HG02759 (cell line): ENCODE data around the gene TSPAN18.

Source experiments
- ATAC-seq: cut with Tn5 transposase; IDR thresholded peaks from one replicate; pipeline ENCODE4 v1.9.1; 2021; ENCODE audit warnings: mild to moderate bottlenecking, moderate library complexity; ENCODE audit not compliant: unreplicated experiment

Gene TSPAN18

DNA sequence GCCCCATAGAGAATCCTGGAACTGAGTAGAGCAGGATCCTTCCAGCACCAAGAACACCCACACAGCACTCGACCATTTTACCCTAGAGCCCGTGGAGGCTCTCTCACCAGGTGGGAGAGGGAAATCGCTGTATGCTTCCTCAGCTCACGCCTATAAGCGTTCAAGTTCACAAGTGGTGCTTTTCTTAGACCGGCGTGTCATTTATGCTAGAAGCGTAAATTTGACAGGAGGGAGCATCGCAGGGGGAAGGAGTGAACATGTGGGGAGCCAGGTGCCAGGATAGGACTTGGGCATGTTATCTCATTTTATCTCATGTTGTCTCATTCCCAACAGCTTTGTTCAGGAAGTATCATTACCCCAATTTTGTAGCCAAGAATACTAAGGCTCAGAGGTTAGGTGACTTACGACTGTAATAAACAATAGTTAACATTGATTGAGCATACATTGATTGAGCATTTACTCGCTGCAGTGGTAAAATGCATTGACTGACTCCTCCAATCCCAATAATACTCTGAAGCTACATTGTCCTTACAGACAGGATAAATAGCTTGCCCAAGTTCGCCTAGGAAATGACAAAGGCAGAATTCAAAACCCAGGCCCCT, 243.0 kb downstream of the TSPAN18 start:
- ATAC-seq, result no peak

DNA sequence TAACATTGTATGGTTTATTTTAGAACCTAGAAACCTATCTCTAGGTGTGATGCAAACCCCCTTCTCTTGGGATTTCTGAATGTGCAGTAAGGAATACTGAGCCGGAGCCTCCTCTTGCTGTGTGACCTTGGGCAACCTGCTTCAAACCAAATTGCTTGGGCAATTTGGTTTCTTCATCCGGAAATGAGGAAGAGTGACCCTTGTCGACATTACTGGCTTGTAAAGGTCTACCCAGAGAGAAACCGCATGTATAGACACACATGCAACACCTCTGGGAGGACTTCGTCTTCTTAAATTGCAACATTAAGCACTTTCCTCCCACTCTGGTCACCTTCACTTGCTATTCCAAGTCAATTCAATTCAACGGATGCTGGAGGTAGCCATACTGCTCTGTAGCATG, 243.5 kb downstream of the TSPAN18 start:
- no peak for ATAC-seq

DNA sequence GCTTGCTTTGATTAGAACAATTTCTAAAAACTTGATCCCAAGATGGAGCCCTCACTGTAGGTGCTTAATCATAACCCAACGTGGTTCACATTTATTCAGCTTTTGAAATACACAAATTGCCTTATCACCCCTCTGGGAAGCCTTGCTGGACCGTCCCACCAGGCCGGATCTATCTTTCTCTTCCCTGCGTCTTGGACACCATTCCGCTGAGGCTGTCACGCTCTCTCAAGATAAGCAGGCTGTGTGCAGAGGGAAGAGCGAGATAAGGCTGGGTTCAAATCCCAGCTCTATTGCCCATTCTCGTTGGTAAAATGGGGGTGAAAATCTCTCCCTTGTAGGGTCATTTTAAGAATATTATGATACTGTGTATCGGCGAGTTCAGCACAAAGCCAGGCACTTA, 244.4 kb downstream of the TSPAN18 start:
- ATAC-seq, result no peak

DNA sequence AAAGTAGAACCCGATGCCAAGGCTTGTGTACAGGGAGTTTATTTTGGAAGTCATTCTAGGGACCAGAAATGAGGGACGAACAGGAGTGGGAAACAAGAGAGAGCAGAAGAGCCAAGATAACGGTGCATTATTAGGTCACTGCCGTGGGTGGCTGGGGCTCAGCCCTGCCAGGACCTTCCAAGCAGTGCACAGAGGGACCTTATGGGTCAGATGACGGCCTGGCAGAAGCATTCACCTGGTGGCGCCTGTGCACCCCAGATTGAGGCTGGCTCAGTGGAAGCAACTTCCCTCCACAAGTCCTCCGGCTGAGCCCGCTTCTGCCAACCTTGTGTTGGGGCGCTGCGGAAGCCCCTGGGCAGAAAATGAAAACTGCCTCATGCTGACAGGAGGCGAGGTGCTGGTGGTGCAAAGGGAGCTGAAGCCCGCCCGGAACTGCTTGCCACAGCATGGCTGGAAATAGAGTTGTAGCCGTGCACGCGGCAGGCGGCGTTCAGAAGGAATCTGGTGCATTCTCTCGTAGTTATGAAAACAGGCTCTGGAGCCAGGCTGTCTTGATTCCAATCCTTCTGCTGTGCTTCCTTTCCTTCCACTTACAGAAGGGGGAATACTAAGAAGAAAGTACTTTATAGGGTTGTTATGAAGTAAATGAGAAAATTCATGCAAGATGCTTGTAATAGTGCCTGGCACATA, 246.1 kb downstream of the TSPAN18 start:
- ATAC-seq, result no peak

DNA sequence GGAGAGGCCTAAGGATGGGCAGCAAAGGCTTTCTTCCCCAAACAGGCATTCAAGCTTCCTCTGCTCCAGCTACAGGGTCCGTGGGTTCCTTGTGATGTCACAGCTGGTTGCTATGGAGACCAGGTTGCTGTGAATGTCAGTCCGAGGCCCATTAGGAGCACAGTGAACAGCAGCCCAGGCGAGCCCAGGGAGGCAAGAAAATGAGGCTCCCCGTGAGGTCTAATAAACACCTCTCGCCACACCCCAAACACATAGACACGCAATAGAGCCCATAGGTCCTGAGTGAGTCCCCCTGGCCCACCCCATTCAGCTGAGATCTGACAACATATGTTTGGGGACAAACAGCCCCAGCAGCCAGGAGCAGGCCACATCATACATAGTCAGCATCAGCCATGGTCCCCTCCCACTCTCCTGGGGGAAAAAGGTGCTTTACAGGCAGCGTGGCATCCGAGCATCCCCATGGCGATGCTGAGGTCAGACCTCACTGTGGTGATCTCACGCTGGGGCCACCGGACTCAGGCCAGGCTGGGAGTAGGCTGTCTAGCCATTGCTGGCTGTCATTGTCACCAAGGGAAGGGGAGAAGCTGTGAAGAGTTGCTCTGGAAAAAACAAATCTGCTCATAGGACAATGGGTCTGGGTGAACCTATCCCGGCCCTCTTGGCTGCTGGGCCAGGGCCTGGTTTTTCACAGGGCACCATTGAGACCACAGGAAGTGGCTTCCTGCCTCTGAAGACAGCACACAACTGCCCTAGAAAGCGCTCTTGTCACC, 247.1 kb downstream of the TSPAN18 start:
- no peak for ATAC-seq

DNA sequence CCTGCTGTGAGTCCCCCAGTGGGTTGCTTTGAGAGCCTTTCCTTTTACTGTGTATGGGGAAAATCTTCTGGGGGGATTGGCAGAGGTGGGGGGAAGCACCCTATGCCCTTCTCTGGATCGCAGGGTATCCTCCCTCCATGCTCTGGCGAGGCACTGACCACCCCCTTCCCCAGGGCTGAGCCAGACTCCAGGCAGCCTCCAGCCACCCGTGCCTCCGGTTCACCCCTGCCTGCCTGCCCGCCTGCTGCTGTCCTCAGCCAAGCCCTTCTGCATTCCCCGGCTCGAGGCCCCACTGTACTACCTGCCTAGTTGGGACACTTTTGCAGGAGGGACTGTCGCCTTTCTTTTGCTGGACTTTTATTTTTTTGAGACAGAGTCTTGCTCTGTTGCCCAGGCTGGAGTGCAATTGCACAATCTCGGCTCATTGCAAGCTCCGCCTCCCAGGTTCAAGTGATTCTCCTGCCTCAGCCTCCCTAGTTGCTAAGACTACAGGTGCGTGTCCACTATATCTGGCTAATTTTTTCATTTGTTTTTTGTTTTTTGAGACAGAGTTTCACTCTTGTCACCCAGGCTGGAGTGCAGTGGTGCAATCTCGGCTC, 247.7 kb downstream of the TSPAN18 start:
- no peak for ATAC-seq

DNA sequence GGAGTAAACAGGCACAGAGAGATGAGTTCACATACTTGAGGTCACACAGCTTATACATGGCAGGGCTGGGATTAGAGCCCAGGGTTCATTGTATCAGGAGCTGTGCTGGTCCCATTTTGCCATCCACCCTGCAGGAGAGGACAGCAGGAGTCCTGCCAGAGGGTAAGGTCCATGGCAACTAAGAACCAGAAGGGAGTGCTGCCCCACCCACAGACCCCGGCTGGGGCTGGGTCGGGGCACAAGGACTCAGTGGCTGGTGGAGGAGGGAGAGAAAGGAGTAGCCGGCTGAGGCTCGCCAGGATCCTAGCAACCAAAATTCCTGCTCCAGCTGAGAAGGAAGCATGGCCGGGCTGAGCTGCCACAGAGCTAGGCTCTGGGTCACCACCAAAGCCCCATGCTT, 249.8 kb downstream of the TSPAN18 start:
- ATAC-seq, result no peak

DNA sequence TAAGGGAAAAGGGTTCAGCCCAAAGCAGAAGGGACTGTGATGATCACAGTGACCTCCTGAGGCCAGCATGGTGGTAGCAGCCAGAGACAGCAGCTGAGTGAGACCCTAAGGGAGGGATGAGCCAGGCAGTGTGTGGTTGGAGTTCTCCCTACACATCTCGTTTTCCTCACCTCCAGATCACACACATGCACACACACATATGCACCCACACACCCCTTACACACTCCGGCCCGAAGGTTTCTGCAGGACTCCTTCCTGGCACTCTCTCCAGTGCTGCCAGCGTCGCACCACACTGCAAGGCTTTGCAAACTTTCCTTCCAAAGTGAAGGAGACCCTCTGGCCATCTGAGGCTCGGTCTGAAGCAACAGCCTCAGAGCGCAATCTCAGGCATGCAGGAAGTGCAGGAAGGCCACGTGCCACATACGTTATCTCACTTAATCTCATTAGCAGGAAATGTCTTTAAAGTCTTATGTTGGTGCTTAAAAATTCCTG, 250.8 kb downstream of the TSPAN18 start:
- ATAC-seq, result no peak

DNA sequence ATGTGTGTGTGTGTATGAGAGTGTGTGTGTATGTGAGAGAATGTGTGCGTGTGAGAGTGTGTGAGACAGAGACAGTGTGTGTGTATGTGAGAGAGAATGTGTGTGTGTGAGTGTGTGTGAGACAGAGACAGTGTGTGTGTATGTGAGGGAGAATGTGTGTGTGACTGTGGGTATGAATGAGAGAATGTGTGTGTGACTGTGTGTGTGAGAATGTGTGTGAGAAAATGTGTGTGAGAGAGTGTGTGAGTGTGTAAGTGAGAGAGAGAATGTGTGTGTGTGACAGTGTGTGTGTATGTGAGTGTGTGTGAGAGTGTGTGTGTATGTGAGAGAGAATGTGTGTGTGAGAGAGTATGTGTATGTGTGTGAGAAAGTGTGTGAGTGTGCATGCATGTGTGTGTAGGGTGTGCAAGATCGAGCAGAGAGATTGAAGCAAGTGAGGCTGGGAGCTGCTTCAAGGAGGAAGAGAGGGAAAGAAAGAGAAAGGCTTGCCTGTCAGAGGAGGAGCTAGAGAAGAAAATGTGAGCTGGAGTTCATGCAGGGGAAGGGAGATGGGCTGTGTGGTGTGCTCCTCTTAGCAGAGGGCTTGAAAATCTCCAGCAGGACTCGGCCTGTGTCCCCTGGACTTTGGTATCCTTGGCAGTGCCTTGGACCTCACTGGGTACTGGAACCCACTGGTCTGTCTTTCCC, 251.7 kb downstream of the TSPAN18 start:
- ATAC-seq, result no peak

DNA sequence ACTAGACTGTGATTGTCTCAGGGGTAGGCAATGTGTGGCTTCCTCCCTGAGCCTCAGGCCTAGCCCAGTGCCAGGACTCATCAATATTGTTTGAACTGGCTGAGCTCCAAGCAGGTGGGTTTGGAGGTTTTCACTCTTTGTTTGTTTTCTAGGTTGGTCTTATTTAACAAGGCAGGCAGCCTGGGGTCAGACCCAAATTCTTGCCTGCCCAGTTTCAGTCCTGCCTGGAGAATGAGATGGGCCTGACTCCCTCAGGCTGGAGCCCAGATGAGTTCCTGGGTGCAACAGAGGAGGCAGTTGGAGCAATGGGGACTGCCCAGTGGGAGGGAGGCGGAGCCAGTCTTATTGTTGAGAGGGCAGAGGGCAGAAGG, 252.2 kb downstream of the TSPAN18 start:
- ATAC-seq, result no peak

DNA sequence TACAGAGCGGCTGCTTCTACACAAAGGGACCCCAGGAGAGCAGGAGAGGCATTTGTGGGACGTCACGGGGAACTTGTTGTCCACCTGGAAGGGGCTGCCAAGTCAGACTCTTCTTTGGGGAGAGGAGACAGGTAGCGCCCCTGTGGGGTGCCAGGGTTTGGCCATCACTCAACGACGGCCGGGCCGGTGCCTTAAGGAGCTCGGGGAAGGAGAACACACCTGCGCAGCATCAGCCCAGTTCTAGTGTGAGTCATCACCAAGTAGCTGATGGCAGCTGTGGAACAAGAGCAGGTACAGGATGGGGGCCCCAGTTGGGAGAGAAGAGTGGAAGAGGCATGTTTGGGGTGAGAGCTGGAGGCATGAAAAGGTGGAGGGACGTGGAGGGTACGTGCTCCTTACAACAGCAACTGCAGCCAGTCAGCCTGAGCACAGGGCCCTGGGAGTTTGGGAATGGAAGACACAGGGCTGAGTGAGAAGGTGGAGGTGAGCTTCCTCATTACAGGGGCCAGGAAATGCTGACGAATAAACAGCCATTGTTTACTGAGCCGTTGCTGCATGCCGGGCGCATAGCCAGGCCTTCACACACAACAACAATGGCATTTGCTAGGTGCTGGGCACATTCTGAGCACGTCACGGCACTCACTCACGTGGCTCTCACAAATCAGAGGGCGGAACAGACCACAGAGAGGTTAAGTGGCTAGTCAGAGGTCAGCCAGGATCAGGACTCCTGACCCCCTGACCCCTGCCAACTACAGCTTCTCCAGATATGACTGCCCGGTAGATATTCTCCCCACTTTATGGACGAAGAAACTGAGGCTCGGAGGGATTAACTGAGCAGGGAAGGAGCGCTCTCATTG, 253.0 kb downstream of the TSPAN18 start:
- no peak for ATAC-seq

DNA sequence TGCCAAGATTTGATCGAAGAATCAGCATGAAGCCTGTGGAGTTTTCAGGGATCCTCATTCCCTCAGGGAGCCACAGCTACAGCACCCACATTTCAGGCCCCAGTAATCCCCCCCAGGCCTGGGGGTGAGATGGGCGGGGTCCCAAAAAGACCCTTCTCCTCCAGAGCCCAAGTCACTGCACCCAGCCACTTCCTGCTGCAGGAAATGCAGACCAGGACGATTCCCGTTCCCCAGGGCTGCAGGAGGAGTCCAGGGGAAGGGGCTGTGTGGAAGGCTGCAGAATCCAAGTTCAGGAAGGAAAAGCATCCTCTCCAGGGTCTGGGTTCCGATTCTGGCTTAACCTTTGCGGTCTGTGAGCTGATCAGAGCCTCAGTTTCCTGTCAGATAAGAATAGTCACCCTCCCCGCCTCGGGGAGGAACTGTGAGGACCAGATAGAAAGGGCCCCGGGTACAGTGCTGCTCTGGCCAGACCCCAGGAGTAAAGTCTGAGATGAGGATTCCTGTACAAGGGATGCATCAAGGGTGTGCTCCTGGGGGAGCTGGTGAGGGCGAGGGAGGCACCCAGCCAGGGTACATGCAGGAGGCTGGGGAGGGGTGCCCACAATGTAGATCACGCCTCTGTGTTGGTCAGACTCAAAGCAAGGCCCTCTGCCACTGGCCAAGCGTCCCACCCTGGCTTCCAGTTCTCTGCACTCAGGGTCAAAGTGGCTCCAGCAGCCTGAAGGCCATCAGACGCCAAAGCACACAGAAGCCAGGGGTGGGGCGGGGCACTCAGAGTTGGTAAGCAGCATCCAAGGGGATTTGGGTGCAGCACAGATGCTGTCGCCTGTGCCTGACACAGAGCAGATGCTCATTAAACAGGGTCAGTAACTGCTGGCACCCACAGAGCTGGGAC, 254.0 kb downstream of the TSPAN18 start:
- no peak for ATAC-seq
